ENCODE data around the gene ATP5PF.
"Not testable (repeated sequence)": the region's sequence is repeated elsewhere in the genome, so short reads cannot be mapped to it uniquely, and the experiment has no call there.

Gene ATP5PF, protein sequence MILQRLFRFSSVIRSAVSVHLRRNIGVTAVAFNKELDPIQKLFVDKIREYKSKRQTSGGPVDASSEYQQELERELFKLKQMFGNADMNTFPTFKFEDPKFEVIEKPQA

DNA sequence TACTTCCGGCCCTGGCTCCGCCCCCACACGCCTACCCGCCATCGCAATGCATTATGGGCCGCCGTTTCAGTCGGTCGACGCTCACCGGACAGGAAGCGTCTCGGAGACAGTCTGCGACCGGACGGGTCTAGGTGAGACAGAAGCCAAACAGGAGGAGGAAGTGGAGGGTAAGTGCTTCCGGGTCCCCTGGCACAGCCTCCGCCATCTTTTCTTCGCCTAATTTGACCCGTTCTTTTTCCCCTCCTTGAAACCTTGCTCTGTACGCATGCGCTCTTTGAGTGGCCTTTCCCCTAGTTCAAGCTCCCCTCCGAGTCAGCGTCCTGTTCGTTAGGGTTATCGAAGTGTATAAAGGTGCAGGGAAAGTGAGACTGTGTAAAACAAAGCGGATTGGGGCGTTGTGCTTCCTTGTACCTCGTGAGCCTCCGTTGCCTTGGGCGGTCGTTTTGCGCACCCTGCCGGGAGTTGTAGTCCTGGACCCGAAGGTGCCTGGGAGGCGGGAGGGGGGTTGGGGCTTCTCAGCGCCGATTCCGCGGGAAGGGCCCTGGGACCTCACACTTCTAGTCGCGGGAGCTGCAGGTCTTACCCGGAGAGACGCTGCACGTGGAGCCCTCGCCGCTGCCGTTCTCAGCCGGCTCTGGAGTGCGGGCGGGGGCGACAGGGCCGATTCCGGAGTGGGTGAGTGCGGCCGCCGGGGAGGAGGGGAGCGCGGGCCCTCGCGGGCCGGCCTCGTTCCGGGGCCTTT lies at the start of gene ATP5PF, which contains the start of gene GABPA:
ATP5PF (minus strand) TSS at position 1 of the 742 bp plus-strand sequence. CDS start 5,110 bp downstream, outside the sequence.
GABPA (plus strand) TSS at position 69 of the 742 bp plus-strand sequence. CDS start 6,627 bp downstream, outside the sequence.
- peak; percentile 93 for DNase-seq

DNA sequence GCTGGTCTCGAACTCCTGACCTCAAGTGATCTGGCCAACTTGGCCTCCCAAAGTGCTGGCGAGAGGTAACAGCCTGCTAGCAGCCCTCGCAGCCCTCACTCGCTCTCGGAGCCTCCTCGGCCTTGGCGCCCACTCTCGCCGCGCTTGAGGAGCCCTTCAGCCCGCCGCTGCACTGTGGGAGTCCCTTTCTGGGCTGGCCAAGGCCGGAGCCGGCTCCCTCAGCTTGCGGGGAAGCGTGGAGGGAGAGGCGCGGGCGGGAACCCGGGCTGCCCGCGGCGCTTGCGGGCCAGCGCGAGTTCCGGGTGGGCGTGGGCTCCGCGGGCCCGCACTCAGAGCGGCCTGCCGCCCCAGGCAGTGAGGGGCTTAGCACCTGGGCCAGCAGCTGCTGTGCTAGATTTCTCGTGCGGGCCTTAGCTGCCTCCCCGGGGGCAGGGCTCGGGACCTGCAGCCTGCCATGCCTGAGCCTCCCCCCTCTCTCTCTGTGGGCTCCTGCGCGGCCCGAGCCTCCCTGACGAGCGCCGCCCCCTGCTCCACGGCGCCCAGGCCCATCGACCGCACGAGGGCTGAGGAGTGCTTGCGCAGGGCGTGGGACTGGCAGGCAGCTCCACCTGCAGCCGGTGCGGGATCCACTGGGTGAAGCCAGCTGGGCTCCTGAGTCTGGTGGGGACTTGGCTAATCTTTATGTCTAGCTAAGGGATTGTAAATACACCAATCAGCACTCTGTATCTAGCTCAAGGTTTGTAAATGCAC lies 43.6 kb upstream of the ATP5PF start:
- DNase-seq: not testable (repeated sequence)

DNA sequence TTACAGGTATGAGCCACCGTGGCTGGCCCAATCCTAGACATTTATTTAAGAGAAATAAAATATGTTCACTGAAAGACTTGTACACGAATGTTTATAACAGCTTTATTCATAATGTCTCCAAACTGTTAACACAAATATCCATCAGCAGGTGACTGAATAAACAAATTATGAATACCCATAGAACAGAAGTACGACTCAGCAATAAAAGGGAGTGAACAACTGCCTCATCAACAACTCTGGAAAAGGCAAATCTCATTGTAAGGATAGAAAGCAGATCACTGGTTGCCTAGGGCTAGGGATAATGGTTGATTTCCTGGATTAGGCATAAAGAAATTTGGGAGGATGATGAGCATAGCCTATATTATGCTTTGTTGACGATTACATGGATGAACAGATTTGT lies 41.7 kb upstream of the ATP5PF start:
- no peak for DNase-seq

DNA sequence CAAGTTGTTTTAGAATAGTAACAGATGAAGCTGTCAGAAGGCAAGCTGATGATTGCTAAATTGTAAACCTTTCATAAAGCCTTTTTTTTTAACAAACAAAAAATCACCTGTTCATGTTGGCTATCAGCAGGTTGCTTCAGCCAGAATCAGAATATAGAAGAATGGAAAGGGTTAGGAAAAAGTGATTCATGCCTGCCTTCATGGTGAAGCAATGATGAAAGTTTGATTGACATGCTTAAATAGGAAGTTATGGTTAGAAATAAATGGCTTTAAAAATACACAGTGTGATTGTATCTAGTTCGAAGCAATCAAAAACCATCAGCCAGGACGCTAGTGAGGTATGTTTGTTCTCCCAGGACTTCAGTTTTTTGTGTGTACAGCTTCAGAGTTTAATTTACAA lies 38.0 kb upstream of the ATP5PF start:
- DNase-seq: peak; percentile 60

DNA sequence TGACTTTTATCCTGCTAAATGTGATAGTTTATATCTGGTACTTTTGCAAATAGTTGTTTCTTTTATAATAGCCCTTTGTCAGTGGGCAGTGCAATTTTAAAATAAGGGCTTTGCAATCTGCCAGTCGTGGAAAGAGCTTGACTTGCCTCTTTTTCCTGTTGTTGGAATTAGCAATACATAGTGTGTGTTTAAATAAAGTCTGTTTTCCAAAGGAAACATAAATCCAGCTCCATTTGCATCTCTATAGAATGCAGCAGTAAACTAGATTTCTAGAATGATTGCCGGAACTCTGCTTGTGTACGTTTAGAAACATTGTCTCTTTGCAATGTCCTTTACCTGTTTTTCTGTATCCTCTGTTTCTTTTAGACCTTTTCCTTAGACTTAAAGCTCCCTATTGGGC lies 33.2 kb upstream of the ATP5PF start:
- no peak for DNase-seq

DNA sequence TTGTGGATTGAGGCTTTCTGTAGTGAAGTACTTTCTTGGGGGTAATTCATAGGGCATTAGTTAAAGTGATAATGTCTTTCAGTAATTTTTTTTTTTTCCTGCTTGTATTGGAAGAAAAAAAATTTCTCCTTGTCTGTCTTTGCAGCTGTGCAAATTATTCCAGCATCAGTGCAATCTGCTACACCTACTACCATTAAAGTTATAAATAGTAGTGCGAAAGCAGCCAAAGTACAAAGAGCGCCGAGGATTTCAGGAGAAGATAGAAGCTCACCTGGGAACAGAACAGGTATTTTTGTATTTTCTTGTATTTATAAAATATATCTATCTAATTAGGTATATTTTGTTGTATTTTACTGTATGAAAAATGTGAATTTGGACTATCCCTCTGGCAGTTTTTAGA lies 29.4 kb upstream of the ATP5PF start:
- DNase-seq: no peak

DNA sequence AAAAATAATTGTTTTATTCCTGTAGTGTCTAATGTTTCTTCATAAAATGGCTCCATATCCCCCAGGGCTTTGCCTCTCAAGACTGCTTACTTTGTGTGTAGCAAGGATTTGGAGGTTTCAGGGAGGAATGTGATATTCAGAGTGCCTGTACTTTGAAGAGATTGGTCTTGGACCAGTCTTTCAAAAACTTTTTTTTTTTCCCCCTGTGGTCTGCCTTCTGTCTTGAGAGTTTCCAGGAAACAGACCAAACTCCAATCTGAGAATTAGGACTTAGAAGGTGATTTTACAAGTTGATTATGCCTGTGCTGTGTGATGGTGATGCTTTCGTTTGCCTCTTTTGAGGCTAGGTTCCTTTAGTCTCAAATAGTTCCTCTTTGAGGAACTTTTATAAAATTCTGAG lies 26.0 kb upstream of the ATP5PF start:
- DNase-seq: no peak

DNA sequence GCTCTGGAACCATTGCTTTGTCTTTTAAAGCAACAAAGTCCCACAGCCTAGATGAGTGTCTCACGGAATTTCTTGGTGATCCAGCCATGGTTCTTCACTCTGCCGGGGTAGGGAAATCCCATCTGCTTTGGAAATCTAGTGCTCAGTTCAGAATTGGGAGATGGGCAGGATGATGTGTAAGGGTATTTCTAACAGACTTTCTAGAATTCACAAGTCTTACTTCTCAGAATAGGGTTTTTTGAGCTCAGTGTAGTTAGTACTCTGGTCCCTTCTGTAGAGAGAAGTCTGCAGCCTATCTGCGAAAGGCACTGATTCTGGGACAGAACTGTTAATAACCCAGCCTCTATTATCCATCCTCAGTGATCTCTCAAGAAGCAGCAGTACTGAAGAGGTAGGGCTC lies 25.4 kb upstream of the ATP5PF start:
- no peak for DNase-seq

DNA sequence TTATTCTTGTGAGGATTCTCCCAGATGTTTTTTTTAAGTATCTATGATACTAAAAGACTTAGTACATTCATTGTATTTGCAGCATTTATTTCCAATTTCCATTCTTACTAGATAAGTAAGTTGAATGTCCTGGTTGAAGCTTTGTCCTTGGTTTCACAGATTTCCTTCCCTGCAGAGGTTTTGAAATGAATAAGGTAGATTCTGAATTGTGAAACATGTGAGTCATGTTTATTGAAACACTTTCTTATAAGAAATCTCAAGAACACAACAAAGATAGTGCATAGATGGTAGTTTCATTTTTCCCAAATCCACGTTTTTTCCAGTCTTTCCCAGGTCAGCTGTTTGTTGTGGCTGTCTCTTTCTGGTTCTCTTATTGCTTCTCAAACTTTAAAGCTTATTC lies 24.9 kb upstream of the ATP5PF start:
- no peak for DNase-seq

DNA sequence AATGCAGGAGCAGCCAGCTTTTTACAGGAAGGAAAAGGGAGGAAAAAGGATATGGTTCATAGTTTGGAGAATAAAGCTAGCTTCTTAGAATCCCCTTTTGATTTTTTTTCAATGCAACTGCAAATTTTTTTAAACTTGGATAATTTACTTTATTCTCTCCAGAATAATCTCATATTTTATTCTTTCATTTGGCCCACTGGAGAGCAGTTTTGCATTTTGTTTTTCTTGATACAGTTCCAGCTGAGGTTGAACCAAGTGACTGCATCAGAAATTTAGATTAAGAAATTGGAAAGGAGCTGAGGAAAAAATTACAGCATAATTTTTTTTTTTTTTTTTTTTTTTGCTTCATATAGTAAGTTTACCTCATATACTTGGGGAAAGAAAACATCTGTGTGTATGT lies 22.8 kb upstream of the ATP5PF start:
- DNase-seq: no peak

DNA sequence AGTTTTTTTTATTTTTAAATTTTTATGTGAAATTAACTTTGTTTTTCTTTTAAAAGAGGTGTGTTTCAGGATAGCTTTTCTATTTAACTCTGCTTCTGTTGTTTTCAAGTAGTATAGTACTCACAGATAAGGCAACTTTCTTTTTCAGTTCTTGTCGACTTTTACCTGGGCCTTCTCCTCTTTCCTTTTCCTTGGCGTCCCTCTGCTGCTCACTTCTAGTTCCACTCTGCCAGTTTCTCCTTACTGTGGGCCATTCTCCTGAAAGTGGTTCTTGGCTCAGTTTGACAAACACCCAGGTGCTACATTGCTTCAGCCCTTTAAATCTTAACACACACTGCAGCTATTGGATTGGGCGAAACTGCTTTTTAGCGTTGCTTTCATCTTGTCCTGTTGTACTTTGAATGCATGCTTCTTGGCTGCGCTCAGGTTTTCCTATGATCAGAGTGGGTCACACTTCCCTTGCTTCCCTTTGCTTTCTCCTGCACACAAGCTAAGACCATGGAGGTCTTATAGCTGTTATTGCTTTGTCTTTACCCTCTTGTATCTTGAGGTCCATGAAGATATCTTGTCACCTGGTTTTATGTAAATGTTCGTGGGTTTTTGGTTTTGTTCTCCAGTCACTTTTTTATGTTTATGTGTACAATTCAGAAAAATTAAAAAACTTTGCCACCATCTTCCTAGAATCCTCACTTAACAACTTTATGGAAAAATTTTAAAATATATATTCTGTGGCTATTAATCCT lies 21.7 kb upstream of the ATP5PF start:
- DNase-seq: no peak

DNA sequence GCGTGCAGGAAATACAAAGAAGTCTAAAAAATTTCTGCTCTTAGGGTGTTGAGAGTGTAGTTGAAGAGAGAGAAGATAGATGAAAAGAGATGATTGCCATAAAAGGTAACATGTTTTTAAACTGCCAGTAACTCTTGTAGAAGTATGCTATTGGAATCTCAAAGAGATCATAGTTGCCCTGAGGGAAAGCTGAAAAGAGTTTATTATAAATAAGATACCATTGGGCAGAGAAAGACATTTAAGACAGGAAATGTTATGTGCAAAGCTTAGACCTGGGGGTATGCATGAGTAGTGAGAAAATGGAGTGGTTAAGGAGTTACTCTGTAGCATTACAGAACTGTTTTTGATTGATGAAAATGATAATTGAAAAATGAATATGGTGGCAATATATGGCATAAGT lies 17.7 kb upstream of the ATP5PF start:
- no peak for DNase-seq

DNA sequence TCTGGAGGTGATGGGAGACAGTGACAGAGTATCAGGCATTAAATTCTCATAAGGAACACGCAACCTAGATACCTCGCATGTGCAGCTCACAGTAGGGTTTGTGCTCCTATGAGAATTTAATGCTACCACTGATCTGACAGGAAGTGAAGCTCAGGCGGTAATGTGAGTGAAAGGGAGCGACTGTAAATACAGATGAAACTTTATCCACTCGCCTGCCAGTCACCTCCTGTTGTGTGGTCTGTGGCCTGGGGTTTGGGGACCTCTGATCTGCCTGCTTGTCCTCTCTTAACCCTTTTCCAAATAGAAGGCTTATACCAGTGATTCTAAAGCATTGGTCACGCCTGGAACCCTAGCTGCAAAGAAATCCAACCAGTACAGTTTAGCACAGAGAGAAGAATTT lies 15.4 kb upstream of the ATP5PF start:
- DNase-seq: no peak

DNA sequence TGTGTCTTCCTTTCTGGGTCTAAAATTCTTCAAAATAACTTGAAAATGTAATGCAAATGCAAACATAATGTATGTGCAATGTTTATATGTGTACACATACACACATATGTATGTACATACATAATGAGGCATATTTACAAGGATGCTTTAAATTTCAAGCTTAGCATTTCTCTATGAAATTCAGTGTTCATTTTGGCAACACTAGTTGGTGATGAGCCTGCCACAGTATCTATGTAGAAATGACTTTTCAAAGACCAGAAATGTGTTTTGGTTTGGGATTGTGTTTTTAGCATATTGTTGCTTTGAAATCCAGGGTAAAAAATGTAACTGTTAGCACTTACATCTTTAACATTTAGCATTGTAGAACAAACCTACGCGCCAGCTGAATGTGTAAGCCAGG lies 10.2 kb upstream of the ATP5PF start:
- no peak for DNase-seq

DNA sequence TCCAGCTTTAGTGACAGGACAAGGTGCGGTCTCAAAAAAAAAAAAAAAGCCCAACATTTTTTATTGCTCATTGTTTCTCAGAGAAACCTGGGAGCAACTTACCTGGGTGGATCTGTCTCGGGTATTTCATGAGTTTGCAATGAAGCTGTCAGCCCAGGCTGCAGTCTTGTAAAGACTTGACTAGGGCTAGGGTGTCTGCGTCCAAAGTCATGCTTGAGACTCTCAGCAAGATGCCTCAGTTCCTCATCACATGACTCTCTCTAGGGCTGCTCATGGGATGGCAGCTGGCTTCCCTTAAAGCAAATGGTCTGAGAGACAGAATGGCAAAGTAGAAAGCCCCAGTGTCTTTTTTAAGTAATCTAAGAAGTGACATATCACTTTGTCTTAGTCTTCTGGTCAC lies 8.2 kb upstream of the ATP5PF start:
- no peak for DNase-seq

DNA sequence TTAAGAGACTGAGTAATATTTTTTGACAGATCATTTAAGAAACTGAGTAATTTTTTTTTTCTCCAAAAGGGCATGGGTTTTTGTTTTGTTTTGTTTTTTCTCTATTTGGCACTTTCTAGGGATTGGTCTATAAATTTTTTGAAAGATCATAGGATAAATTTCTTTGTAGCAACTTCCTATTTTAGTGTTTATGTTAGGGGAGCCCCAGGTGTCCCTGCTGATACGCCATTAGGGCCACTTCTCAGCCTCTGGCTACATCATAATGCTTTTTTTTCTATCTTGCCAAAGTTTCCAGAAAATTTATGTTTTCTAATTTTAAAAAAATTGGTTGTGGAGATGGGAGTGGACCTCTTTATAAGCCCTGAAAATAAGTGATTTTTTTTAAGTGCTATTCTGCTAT lies 2.7 kb upstream of the ATP5PF start:
- DNase-seq: no peak

DNA sequence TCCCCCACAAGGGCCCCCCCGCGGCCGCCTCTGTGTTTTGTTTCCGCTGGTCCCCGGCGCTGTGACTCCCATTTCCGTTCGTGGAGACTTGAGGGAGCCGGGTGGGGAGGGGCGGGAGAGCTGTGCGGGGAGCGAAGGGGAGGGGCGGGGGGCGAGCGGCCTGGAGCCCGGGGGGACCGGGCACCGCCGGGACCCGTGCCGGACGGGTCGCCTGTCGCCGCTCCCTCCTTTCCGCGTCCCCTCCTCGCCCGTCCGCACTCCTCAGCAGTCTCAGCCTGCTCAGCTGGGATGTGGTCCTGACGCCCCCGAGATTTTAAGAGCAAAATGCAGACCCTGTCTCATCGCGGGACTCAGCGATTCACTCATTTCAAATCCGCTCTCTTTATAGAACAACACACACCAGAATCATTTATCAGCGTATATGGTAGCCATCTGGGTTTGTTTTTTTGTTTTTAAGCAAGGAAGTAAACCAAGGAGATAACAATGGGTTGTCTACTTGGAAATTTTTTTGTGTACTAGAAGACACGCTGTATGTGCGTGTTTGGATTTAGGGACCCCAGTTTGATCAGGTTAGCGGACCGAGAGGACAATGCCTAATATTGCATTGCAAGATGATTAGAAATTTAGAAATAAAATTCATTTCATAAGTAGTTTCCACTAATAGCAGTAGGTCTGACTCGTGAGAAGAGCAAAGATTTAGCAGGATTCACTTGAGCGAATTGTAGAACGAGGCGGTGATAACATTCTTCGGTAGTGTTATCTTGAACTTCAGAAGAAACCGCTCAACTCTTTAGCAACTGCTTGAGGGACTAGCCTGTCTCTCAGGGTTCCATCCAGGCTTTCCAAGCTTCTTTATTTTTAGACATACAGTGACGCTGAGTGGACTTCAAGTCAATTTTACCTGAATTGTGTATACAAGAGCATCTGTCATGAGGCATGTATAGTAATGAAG lies 1.2 kb upstream of the ATP5PF start:
- DNase-seq: no peak

DNA sequence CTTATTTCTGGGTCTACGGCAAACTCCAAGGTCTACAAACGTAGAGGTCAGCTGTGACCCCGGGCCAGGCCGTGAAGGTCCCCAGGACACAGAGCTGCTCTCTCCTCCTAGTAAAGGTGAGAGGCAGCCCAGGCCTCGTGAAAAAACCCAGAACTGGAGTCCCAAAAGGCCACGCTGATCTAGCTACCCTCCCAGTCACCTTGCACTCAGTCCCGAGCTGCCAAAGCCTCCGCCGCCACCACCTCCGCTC lies 125 bp downstream of the ATP5PF start:
- no peak for DNase-seq

DNA sequence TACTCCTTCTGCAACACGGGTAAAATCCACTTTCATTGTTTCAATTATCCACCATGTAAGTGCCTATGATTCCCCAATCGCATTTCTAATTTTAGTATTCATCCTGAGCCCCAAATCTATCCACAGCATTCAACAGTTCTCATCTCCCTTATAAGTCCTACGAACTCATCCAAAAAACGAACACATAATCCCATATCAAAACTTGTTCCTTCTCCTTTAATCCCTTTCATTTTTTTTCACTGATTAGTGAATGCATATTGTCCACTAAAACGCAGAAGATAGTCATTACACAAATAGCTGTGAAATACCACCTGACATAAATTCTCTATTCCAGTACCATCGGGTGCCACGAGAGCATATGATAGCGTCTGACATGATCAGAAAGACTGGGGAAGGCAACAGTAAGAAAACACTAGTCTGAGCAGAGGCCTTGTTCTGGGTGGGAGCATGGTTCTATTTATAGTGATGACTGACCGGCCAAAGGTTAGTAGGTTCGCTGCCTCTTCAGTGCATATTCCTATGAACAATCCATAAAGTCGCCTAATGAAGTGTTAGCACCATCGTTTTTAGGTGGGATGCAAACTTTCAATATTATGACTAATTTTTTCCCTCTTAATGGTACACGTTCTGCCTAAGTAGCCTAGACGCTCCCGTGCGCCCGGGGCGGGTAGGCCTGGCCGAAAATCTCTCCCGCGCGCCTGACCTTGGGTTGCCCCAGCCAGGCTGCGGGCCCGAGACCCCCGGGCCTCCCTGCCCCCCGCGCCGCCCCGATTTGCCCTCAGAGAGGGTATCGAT lies 648 bp downstream of the ATP5PF start:
- DNase-seq: no peak

DNA sequence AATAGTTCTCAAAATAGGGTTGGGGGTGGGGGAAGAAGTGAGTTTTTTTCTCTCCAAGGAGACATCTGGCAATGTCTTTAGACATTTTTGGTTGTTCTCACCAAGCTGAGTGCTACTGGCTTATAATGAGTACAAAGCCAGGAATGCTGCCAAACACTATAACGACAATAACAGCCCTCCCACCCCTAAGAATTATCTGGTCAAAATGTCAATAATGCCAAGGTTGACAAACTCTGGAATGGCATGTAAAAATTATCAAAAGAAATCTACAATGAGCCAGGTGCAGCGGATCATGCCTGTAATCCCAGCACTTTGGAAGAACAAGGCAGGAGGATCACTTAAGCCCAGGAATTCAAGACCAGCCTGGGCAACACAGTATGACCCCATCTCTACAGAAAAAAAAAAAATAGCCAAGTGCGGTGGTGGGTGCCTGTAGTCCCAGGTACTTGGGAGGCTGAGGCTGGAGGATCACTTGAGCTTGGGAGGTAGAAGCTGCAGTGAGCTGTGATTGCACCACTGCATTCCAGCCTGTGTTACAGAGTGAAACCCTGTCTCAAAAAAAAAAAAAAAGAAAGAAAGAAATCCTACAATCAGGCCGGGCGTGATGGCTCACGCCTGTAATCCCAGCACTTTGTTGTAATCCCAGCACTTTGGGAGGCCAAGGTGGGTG lies 2.5 kb downstream of the ATP5PF start:
- DNase-seq: no peak

DNA sequence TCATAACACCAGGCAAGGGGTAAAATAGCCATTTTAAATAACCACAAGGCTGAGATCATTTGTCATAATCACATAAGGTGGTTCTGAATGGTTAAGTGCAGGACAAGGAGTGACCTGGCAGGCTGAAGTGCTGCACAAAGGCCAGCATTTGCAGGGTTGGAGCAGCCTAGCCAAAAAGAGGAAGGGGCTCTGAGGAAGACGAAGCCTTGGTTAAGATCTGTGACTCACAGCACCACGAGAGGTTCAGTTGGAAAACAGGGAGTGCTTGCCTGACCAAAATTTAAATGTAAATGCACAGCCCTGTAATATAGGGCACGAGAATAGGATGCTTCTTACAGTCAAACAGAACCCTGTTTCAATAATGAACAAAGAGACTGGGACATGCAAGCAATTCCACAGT lies 12.1 kb downstream of the ATP5PF start:
- no peak for DNase-seq
